GM23338 (cell line): ENCODE measurements around the gene IL1RL2. TPM values are rescaled to one million over a fixed set of nuclear protein-coding genes. Genes with fewer than 3 reads are reported as not detected.

Experiments
- ATAC-seq: fragments of 200-7000 bp; cut with Tn5 transposase; 3 replicates; pipeline ENCODE4 v1.9.1; 2020
- DNase-seq: peaks from one replicate; pipeline ENCODE4 v3.0.0-alpha.2; 2015; ENCODE audit warnings: low spot score
- H2AFZ ChIP-seq: fragments of 200-600 bp; sonication (generic); 2 replicates; pipeline ENCODE4 v1.8.0; 2016; ENCODE audit warnings: antibody characterized with exemption, mild to moderate bottlenecking, moderate library complexity
- H3F3A ChIP-seq: fragments of 200-600 bp; sonication (generic); replicated peaks from 2 replicates; pipeline ENCODE4 v1.8.0; 2017; ENCODE audit warnings: antibody characterized with exemption, mixed run types, low read depth
- H3K27ac ChIP-seq: fragments of 200-600 bp; sonication (generic); 2 replicates; pipeline ENCODE4 v1.6.1; 2016; ENCODE audit warnings: low read depth
- H3K27me3 ChIP-seq: fragments of 200-600 bp; sonication (generic); 2 replicates; pipeline ENCODE4 v1.8.0; 2016; ENCODE audit warnings: mild to moderate bottlenecking, mixed run types, moderate library complexity; ENCODE audit not compliant: insufficient read depth
- H3K36me3 ChIP-seq: fragments of 200-600 bp; sonication (generic); 2 replicates; pipeline ENCODE4 v1.8.0; 2016; ENCODE audit warnings: mild to moderate bottlenecking; ENCODE audit not compliant: insufficient read depth
- H3K4me1 ChIP-seq: fragments of 200-600 bp; sonication (generic); 2 replicates; pipeline ENCODE4 v1.8.0; 2016; ENCODE audit warnings: mild to moderate bottlenecking, moderate library complexity; ENCODE audit not compliant: insufficient read depth
- H3K4me2 ChIP-seq: fragments of 200-600 bp; sonication (generic); 2 replicates; pipeline ENCODE4 v1.7.1; 2017; ENCODE audit warnings: mixed run types
- H3K4me3 ChIP-seq: fragments of 200-600 bp; sonication (generic); 2 replicates; pipeline ENCODE4 v1.6.1; 2016; ENCODE audit warnings: mixed run types
- H3K79me2 ChIP-seq: fragments of 200-600 bp; sonication (generic); replicated peaks from 2 replicates; pipeline ENCODE4 v1.8.0; 2017; ENCODE audit warnings: mild to moderate bottlenecking; ENCODE audit not compliant: insufficient read depth
- H3K9me2 ChIP-seq: fragments of 200-600 bp; sonication (generic); 2 replicates; pipeline ENCODE4 v1.8.0; 2017; ENCODE audit not compliant: insufficient read depth
- H4K20me1 ChIP-seq: fragments of 200-600 bp; sonication (generic); replicated peaks from 2 replicates; pipeline ENCODE4 v1.8.0; 2017; ENCODE audit warnings: mild to moderate bottlenecking; ENCODE audit not compliant: insufficient read depth
- H3K27ac Mint-ChIP-seq: 2 replicates; pipeline ENCODE4 v1.8.0; 2020; ENCODE audit warnings: inconsistent platforms, mild to moderate bottlenecking, moderate library complexity, mixed read lengths
- H3K27me3 Mint-ChIP-seq: 3 replicates; pipeline ENCODE4 v1.8.0; 2022; ENCODE audit warnings: low read depth, mild to moderate bottlenecking, moderate library complexity, mixed read lengths, inconsistent platforms; ENCODE audit not compliant: insufficient read depth, poor library complexity
- H3K36me3 Mint-ChIP-seq: 3 replicates; pipeline ENCODE4 v1.8.0; 2021; ENCODE audit warnings: low read depth, mild to moderate bottlenecking, inconsistent platforms, moderate library complexity, mixed read lengths
- H3K4me1 Mint-ChIP-seq: 3 replicates; pipeline ENCODE4 v1.8.0; 2020; ENCODE audit warnings: mild to moderate bottlenecking, inconsistent platforms, mixed read lengths
- H3K4me3 Mint-ChIP-seq: 3 replicates; pipeline ENCODE4 v1.8.0; 2021; ENCODE audit warnings: moderate library complexity, mild to moderate bottlenecking, inconsistent platforms, mixed read lengths
- H3K9me3 Mint-ChIP-seq: 3 replicates; pipeline ENCODE4 v1.8.0; 2020; ENCODE audit warnings: moderate library complexity, mild to moderate bottlenecking, inconsistent platforms, mixed read lengths
- CREB1 ChIP-seq: fragments of 250-450 bp; sonication (Bioruptor Pico); IDR thresholded peaks from 2 replicates; pipeline ENCODE4 v1.5.0; 2020; ENCODE audit warnings: low read depth, mild to moderate bottlenecking, moderate library complexity
- EZH2 ChIP-seq: fragments of 200-600 bp; sonication (generic); IDR thresholded peaks from one replicate; pipeline ENCODE4 v1.8.0; 2017; ENCODE audit warnings: antibody characterized with exemption, mild to moderate bottlenecking, low read depth; ENCODE audit not compliant: unreplicated experiment
- EZH2phosphoT487 ChIP-seq: fragments of 200-600 bp; sonication (generic); IDR thresholded peaks from one replicate; pipeline ENCODE4 v1.8.1; 2018; ENCODE audit warnings: antibody characterized with exemption; ENCODE audit not compliant: unreplicated experiment
- JUNB ChIP-seq: IDR thresholded peaks from one replicate; pipeline ENCODE4 v1.6.1; 2016; ENCODE audit warnings: antibody characterized with exemption; ENCODE audit not compliant: unreplicated experiment
- NANOG ChIP-seq: IDR thresholded peaks from 2 replicates; pipeline ENCODE4 v1.6.1; 2016; ENCODE audit warnings: antibody characterized with exemption, borderline replicate concordance
- POLR2AphosphoS5 ChIP-seq: IDR thresholded peaks from 2 replicates; pipeline ENCODE4 v1.6.1; 2016; ENCODE audit warnings: antibody characterized with exemption, low read depth
- STAT1 ChIP-seq: IDR thresholded peaks from one replicate; pipeline ENCODE4 v1.6.1; 2016; ENCODE audit warnings: antibody characterized with exemption; ENCODE audit not compliant: unreplicated experiment
- ZNF114 ChIP-seq: fragments of 250-450 bp; sonication (Bioruptor Pico); IDR thresholded peaks from 2 replicates; pipeline ENCODE4 v1.5.0; 2020; ENCODE audit warnings: mild to moderate bottlenecking, moderate library complexity
- ZNF331 ChIP-seq: fragments of 250-450 bp; sonication (Bioruptor Pico); IDR thresholded peaks from 2 replicates; pipeline ENCODE4 v1.5.0; 2020; ENCODE audit warnings: low read depth, mild to moderate bottlenecking, moderate library complexity
- polyA plus RNA-seq: library from polyadenylated mRNA; unstranded; fragments of >200 nt; fragmentation: Nextera tagmentation; extraction: Ambion mirVana; gene quantifications from 2 replicates; pipeline ENCODE4 v1.2.1, GENCODE V29; 2016
- total RNA-seq: library from RNA; depleted of rRNA; stranded (reverse); fragments of >200 nt; shearing (Covaris generic); gene quantifications from 2 replicates; pipeline ENCODE4 v1.2.3, GENCODE V29; 2014
- TF ChIP-seq, protein P1 (sequence below): IDR thresholded peaks from one replicate; pipeline ENCODE4 v1.6.1; 2018; ENCODE audit warnings: antibody characterized with exemption; ENCODE audit not compliant: unreplicated experiment
- TF ChIP-seq, protein P2 (sequence below): IDR thresholded peaks from 2 replicates; pipeline ENCODE4 v1.6.1; 2016; ENCODE audit warnings: antibody characterized with exemption
- TF ChIP-seq, protein P3 (sequence below), 2 experiments: fragments of 200-600 bp in 1 of 2; sonication (generic) in 1 of 2; conservative IDR thresholded peaks; 2 replicates each; pipeline versions ENCODE4 v1.5.1 to v1.6.1; 2016 to 2017; ENCODE audit warnings: antibody characterized with exemption in 2 of 2, low read depth in 2 of 2, mild to moderate bottlenecking in 2 of 2, moderate library complexity in 1 of 2

Gene IL1RL2
- total and polyA plus RNA-seq, 2 experiments from 2014 or later: not detected

DNA sequence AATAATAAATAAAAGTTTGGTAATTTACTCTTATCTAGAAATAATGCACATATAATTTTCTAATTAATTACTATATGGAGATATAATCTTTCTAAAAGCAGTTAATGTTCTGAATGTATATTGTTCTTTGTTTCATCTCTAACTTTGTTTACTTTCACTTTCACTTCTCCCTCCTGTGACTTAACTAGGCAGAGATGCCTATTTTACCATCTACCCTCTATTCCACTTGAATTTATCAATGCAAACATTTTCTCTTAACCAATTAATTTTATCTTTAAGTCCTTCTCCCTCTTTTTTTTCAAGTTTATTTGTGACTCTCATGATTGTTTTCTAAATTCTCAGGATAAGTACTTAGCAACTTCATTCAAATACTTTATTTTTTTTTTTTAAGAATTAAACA lies 69.5 kb downstream of the IL1RL2 start:
- TF ChIP-seq NANOG: no peak
- no peak for TF ChIP-seq CREB1 (CRISPR knock-in tag)
- no peak for TF ChIP-seq ZNF114 (CRISPR knock-in tag)
- TF ChIP-seq POLR2AphosphoS5: no peak
- no peak for TF ChIP-seq EZH2
- TF ChIP-seq, protein P1, sequence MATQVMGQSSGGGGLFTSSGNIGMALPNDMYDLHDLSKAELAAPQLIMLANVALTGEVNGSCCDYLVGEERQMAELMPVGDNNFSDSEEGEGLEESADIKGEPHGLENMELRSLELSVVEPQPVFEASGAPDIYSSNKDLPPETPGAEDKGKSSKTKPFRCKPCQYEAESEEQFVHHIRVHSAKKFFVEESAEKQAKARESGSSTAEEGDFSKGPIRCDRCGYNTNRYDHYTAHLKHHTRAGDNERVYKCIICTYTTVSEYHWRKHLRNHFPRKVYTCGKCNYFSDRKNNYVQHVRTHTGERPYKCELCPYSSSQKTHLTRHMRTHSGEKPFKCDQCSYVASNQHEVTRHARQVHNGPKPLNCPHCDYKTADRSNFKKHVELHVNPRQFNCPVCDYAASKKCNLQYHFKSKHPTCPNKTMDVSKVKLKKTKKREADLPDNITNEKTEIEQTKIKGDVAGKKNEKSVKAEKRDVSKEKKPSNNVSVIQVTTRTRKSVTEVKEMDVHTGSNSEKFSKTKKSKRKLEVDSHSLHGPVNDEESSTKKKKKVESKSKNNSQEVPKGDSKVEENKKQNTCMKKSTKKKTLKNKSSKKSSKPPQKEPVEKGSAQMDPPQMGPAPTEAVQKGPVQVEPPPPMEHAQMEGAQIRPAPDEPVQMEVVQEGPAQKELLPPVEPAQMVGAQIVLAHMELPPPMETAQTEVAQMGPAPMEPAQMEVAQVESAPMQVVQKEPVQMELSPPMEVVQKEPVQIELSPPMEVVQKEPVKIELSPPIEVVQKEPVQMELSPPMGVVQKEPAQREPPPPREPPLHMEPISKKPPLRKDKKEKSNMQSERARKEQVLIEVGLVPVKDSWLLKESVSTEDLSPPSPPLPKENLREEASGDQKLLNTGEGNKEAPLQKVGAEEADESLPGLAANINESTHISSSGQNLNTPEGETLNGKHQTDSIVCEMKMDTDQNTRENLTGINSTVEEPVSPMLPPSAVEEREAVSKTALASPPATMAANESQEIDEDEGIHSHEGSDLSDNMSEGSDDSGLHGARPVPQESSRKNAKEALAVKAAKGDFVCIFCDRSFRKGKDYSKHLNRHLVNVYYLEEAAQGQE: no peak
- TF ChIP-seq ZNF331: no peak
- TF ChIP-seq, protein P2, sequence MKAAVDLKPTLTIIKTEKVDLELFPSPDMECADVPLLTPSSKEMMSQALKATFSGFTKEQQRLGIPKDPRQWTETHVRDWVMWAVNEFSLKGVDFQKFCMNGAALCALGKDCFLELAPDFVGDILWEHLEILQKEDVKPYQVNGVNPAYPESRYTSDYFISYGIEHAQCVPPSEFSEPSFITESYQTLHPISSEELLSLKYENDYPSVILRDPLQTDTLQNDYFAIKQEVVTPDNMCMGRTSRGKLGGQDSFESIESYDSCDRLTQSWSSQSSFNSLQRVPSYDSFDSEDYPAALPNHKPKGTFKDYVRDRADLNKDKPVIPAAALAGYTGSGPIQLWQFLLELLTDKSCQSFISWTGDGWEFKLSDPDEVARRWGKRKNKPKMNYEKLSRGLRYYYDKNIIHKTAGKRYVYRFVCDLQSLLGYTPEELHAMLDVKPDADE: no peak
- no peak for TF ChIP-seq JUNB
- TF ChIP-seq EZH2phosphoT487: no peak
- Mint-ChIP-seq H3K27ac (no peak overlapping the region), H3K27me3 (peaks cover 4% of the 10 kb centered on the region), H3K4me1 (no peaks in the 10 kb centered on the region), H3K9me3 (no peaks in the 10 kb centered on the region), H3K4me3 (no peak overlapping the region), H3K36me3 (no peaks in the 10 kb centered on the region)
- no peaks in the 10 kb centered on the region for H3K79me2 ChIP-seq
- no peak overlapping the region for H3K4me3 ChIP-seq
- H3K9me2 ChIP-seq: peaks cover 3% of the 10 kb centered on the region; the same call in 1 of the 2 replicates
- peaks cover 10% of the 10 kb centered on the region for H3K27me3 ChIP-seq
- no peaks in the 10 kb centered on the region for H4K20me1 ChIP-seq
- H3F3A ChIP-seq: no peaks in the 10 kb centered on the region
- H3K36me3 ChIP-seq: no peaks in the 10 kb centered on the region
- H3K4me1 ChIP-seq: no peaks in the 10 kb centered on the region; the same call in 1 of the 2 replicates
- H3K4me2 ChIP-seq: no peak overlapping the region
- DNase-seq (no peak), ATAC-seq (no peak)
- no peak overlapping the region for H3K27ac ChIP-seq
- no peak overlapping the region for H2AFZ ChIP-seq

DNA sequence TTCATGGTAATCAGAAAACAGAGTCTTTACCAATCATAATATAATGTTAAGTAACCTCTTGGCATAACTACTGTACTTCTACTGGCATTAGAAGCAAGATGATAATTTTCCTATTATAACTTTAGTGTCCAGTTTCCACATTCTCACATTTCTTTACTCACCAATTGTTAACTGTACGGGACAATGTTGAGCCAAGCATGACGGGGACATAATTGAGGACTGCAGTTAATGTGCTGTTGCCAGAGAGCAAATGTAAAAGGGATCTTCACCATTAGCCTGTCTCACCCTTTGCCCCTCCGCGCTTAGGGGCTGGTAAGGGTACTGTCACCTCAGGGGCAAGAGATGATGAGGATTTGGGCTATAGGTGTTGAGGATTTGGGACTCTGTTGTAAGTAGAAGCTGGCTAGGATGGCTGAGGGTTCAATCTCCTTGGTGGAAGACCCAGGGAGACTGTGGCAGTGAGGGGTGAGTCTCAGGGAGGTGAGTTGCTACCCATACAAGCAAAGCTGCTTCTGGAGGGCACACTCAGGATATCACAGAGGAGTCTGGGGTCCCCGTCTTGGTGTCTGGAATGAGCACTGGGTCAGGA lies 70.1 kb downstream of the IL1RL2 start:
- Mint-ChIP-seq H3K4me3 (no peak overlapping the region), H3K27ac (no peak overlapping the region), H3K36me3 (no peaks in the 10 kb centered on the region), H3K4me1 (no peaks in the 10 kb centered on the region), H3K9me3 (no peaks in the 10 kb centered on the region), H3K27me3 (no peaks in the 10 kb centered on the region)
- TF ChIP-seq STAT1: no peak
- TF ChIP-seq, protein P3, sequence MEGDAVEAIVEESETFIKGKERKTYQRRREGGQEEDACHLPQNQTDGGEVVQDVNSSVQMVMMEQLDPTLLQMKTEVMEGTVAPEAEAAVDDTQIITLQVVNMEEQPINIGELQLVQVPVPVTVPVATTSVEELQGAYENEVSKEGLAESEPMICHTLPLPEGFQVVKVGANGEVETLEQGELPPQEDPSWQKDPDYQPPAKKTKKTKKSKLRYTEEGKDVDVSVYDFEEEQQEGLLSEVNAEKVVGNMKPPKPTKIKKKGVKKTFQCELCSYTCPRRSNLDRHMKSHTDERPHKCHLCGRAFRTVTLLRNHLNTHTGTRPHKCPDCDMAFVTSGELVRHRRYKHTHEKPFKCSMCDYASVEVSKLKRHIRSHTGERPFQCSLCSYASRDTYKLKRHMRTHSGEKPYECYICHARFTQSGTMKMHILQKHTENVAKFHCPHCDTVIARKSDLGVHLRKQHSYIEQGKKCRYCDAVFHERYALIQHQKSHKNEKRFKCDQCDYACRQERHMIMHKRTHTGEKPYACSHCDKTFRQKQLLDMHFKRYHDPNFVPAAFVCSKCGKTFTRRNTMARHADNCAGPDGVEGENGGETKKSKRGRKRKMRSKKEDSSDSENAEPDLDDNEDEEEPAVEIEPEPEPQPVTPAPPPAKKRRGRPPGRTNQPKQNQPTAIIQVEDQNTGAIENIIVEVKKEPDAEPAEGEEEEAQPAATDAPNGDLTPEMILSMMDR (conservative IDR thresholded peaks at IDR 0.05; ENCODE audit: low read depth in 2 of 2): no peak
- H3K4me1 ChIP-seq: no peaks in the 10 kb centered on the region
- H3K79me2 ChIP-seq: no peaks in the 10 kb centered on the region
- H3K4me2 ChIP-seq: no peak overlapping the region
- peaks cover 7% of the 10 kb centered on the region; the same call in 1 of the 2 replicates for H3K9me2 ChIP-seq
- H3K27me3 ChIP-seq: peaks cover 3% of the 10 kb centered on the region
- no peak overlapping the region for H3K4me3 ChIP-seq
- no peak overlapping the region for H2AFZ ChIP-seq
- H3K27ac ChIP-seq: no peak overlapping the region
- no peaks in the 10 kb centered on the region for H3F3A ChIP-seq
- no peaks in the 10 kb centered on the region for H3K36me3 ChIP-seq
- no peak for DNase-seq
- ATAC-seq: no peak
- H4K20me1 ChIP-seq: no peaks in the 10 kb centered on the region
